HepG2 (cell line): ENCODE data around the gene MORF4L1. TPM values are rescaled to one million over a fixed set of nuclear protein-coding genes. Genes with fewer than 3 reads are reported as not detected.

Experiments
- AHR ChIP-seq: IDR thresholded peaks from 2 replicates; pipeline ENCODE4 v1.6.1; 2018; ENCODE audit warnings: missing genetic modification reagents, missing compliant biosample characterization
- BCLAF1 ChIP-seq: fragments of 450-650 bp; IDR thresholded peaks from 2 replicates; pipeline ENCODE4 v1.6.1; 2017; ENCODE audit warnings: mild to moderate bottlenecking
- BRD4 ChIP-seq: sonication (generic); formaldehyde crosslinking; IDR thresholded peaks from 2 replicates; pipeline ENCODE4 v1.4.0; 2020; ENCODE audit warnings: missing genetic modification reagents
- CHD2 ChIP-seq: IDR thresholded peaks from 2 replicates; pipeline ENCODE4 v1.6.1; 2011; ENCODE audit warnings: low read depth, low read length, improper control_type of control experiment
- CREM ChIP-seq, 2 experiments: sonication (generic) in 1 of 2; formaldehyde crosslinking in 1 of 2; IDR thresholded peaks; 2 replicates each; pipeline versions ENCODE4 v1.4.0 to v1.6.1; 2016 to 2020; ENCODE audit warnings: antibody characterized with exemption in 1 of 2, mild to moderate bottlenecking in 1 of 2, missing genetic modification reagents in 1 of 2
- E2F1 ChIP-seq: sonication (generic); formaldehyde crosslinking; IDR thresholded peaks from 2 replicates; pipeline ENCODE4 v1.5.0; 2020; ENCODE audit warnings: missing genetic modification reagents
- GTF2F1 ChIP-seq: fragments of 150-350 bp; IDR thresholded peaks from 2 replicates; pipeline ENCODE4 v1.6.1; 2014; ENCODE audit warnings: low read length
- IRF1 ChIP-seq: sonication (generic); formaldehyde crosslinking; IDR thresholded peaks from 2 replicates; pipeline ENCODE4 v1.4.0; 2020; ENCODE audit warnings: low read depth, mild to moderate bottlenecking, missing genetic modification reagents
- MAZ ChIP-seq, 2 experiments: sonication (generic) in 1 of 2; formaldehyde crosslinking in 1 of 2; IDR thresholded peaks; 2 replicates each; pipeline versions ENCODE4 v1.5.0 to v1.6.1; 2012 to 2020; ENCODE audit warnings: low read depth in 2 of 2, mild to moderate bottlenecking in 2 of 2, borderline replicate concordance in 1 of 2, improper control_type of control experiment in 1 of 2, low read length in 1 of 2, missing genetic modification reagents in 1 of 2, moderate library complexity in 1 of 2
- MBNL3 ChIP-seq: fragments of 250-450 bp; sonication (Bioruptor Pico); conservative IDR thresholded peaks from 2 replicates; pipeline ENCODE4 v1.8.0; 2022; ENCODE audit warnings: mild to moderate bottlenecking, inconsistent platforms
- MED1 ChIP-seq: sonication (generic); formaldehyde crosslinking; IDR thresholded peaks from 2 replicates; pipeline ENCODE4 v1.4.0; 2020; ENCODE audit warnings: missing genetic modification reagents
- NONO ChIP-seq, 2 experiments: fragments of 450-650 bp in 1 of 2; sonication (generic) in 1 of 2; formaldehyde crosslinking in 1 of 2; IDR thresholded peaks in 1 of 2; conservative IDR thresholded peaks in 1 of 2; 2 replicates each; pipeline versions ENCODE4 v1.6.1 to v1.8.0; 2017 to 2022; ENCODE audit warnings: mild to moderate bottlenecking in 1 of 2, missing genetic modification reagents in 1 of 2, moderate library complexity in 1 of 2
- RELA ChIP-seq: sonication (generic); formaldehyde crosslinking; IDR thresholded peaks from 2 replicates; pipeline ENCODE4 v1.4.0; 2020; ENCODE audit warnings: missing genetic modification reagents
- SMAD3 ChIP-seq: sonication (generic); formaldehyde crosslinking; IDR thresholded peaks from 2 replicates; pipeline ENCODE4 v1.4.0; 2020; ENCODE audit warnings: missing genetic modification reagents
- TBL1XR1 ChIP-seq: fragments of 150-350 bp; IDR thresholded peaks from 2 replicates; pipeline ENCODE4 v1.6.1; 2014; ENCODE audit warnings: borderline replicate concordance, low read length; ENCODE audit not compliant: partially characterized antibody
- ZBTB46 ChIP-seq: sonication (generic); formaldehyde crosslinking; IDR thresholded peaks from 2 replicates; pipeline ENCODE4 v1.4.0; 2020; ENCODE audit warnings: mild to moderate bottlenecking, missing genetic modification reagents, borderline replicate concordance
- ZNF24 ChIP-seq: fragments of 450-650 bp; IDR thresholded peaks from 2 replicates; pipeline ENCODE4 v1.6.1; 2017; ENCODE audit warnings: antibody characterized with exemption, mild to moderate bottlenecking
- ZNF33B ChIP-seq: sonication (generic); formaldehyde crosslinking; IDR thresholded peaks from 2 replicates; pipeline ENCODE4 v1.5.1; 2020; ENCODE audit warnings: mild to moderate bottlenecking, missing genetic modification reagents
- ZNF558 ChIP-seq: sonication (generic); formaldehyde crosslinking; IDR thresholded peaks from 2 replicates; pipeline ENCODE4 v1.9.0; 2022; ENCODE audit warnings: mild to moderate bottlenecking, missing genetic modification reagents, borderline replicate concordance
- ZSCAN5A ChIP-seq: sonication (generic); formaldehyde crosslinking; IDR thresholded peaks from 2 replicates; pipeline ENCODE4 v1.8.0; 2022; ENCODE audit warnings: mild to moderate bottlenecking, missing genetic modification reagents, borderline replicate concordance
- polyA plus RNA-seq, 8 experiments: library from polyadenylated mRNA; depleted of rRNA in 3 of 8; stranded (reverse) in 7 of 8; unstranded in 1 of 8; fragments of >200 nt; fragmentation: Illumina TruSeq in 4 of 8; extraction: Trizol in 4 of 8; gene quantifications; 2 replicates each; pipeline versions ENCODE4 v1.2.1 to v1.2.3, GENCODE V29; 2011 to 2016; ENCODE audit warnings: low read depth in 4 of 8, missing spikeins in 1 of 8, mixed read lengths in 1 of 8; ENCODE audit not compliant: insufficient read depth in 1 of 8
- total RNA-seq, 5 experiments: library from RNA; depleted of rRNA; stranded (reverse); fragments of >200 nt; fragmentation: Illumina TruSeq; extraction: Trizol; gene quantifications; 2 replicates each; pipeline ENCODE4 v1.2.3, GENCODE V29; 2016; ENCODE audit warnings: low read depth in 1 of 5

MORF4L1 gene
- total and polyA plus RNA-seq, 2 of the 13 experiments (the other 11 are each of a cell fraction or from before 2014, with no cell fraction given), result 218 to 219 TPM

GRCh38 chr15:78872155-78872971 lies at the start of gene MORF4L1 (continued):
- no peak for TF ChIP-seq BCLAF1
- TF ChIP-seq CHD2, result peak; percentile 82
- no peak for TF ChIP-seq TBL1XR1
- no peak for TF ChIP-seq ZBTB46 (CRISPR knock-in tag)
- TF ChIP-seq BRD4, result 0 out of 2 replicates have a peak, but pooled peaks have one; percentile 12
- 0 out of 2 replicates have a peak, but pooled peaks have one; percentile 52 for TF ChIP-seq E2F1 (CRISPR knock-in tag)
- TF ChIP-seq RELA (CRISPR knock-in tag), result no peak
- TF ChIP-seq IRF1 (CRISPR knock-in tag), result no peak
- no peak for TF ChIP-seq AHR (CRISPR knock-in tag)
- TF ChIP-seq NONO (IDR thresholded peaks at IDR 0.05), result no peak
- peak; percentile 63 for TF ChIP-seq NONO (CRISPR knock-in tag; conservative IDR thresholded peaks at IDR 0.05)
- no peak for TF ChIP-seq ZNF33B
- TF ChIP-seq MAZ (IDR thresholded peaks at IDR 0.05; ENCODE audit: borderline replicate concordance, low read depth, low read length), result peak; percentile 88
- TF ChIP-seq MAZ (CRISPR knock-in tag; IDR thresholded peaks at IDR 0.05; ENCODE audit: low read depth), result no peak
- TF ChIP-seq ZNF558 (CRISPR knock-in tag), result no peak
- TF ChIP-seq ZSCAN5A (CRISPR knock-in tag), result no peak
- TF ChIP-seq ZNF24, result no peak
- TF ChIP-seq GTF2F1, result no peak
- TF ChIP-seq SMAD3 (CRISPR knock-in tag), result no peak
- 0 out of 2 replicates have a peak, but pooled peaks have one; percentile 13 for TF ChIP-seq MED1 (CRISPR knock-in tag)
- TF ChIP-seq MBNL3, result no peak
- peak; percentile 52; the same call in 1 of the 2 replicates for TF ChIP-seq CREM (IDR thresholded peaks at IDR 0.05)
- peak; percentile 51 for TF ChIP-seq CREM (CRISPR knock-in tag; IDR thresholded peaks at IDR 0.05)
